ENCODE results near the gene PTBP3.
"Not testable (repeated sequence)": the region's sequence is repeated elsewhere in the genome, so short reads cannot be mapped to it uniquely, and the experiment has no call there.

PTBP3 gene

GRCh38 chr9:112268413-112268812 is 65.0 kb downstream of the PTBP3 start:
- DNase-seq = no peak

GRCh38 chr9:112267086-112267485 is 66.3 kb downstream of the PTBP3 start:
- DNase-seq = not testable (repeated sequence)

GRCh38 chr9:112265391-112265790 is 68.0 kb downstream of the PTBP3 start:
- no peak for DNase-seq

GRCh38 chr9:112262577-112262976 is 70.8 kb downstream of the PTBP3 start:
- DNase-seq = no peak

- no peak for DNase-seq
These were observed 72.3 kb downstream of the PTBP3 start for GRCh38 chr9:112261133-112261532.

- no peak for DNase-seq
These were observed 75.3 kb downstream of the PTBP3 start for GRCh38 chr9:112258106-112258505.

- no peak for DNase-seq
These were observed 81.2 kb downstream of the PTBP3 start for GRCh38 chr9:112252194-112252593.

GRCh38 chr9:112249277-112249676 is 84.1 kb downstream of the PTBP3 start:
- no peak for DNase-seq

- no peak for DNase-seq
These were observed 84.7 kb downstream of the PTBP3 start for GRCh38 chr9:112248722-112249121.

GRCh38 chr9:112247090-112247489 is 86.3 kb downstream of the PTBP3 start:
- DNase-seq = no peak

GRCh38 chr9:112245126-112245525 is 88.3 kb downstream of the PTBP3 start:
- DNase-seq = no peak

GRCh38 chr9:112242147-112242804 is 91.1 kb downstream of the PTBP3 start:
- DNase-seq = no peak

- no peak for DNase-seq
These were observed 91.9 kb downstream of the PTBP3 start for GRCh38 chr9:112241491-112241890.

- no peak for DNase-seq
These were observed 93.7 kb downstream of the PTBP3 start for GRCh38 chr9:112239708-112240107.

- no peak for DNase-seq
These were observed 94.1 kb downstream of the PTBP3 start for GRCh38 chr9:112239284-112239683.

- no peak for DNase-seq
These were observed 98.6 kb downstream of the PTBP3 start for GRCh38 chr9:112234779-112235178.

- no peak for DNase-seq
These were observed 99.7 kb downstream of the PTBP3 start for GRCh38 chr9:112233769-112234168.

- no peak for DNase-seq
These were observed 101.2 kb downstream of the PTBP3 start for GRCh38 chr9:112232233-112232632.

GRCh38 chr9:112226091-112226490 is 107.3 kb downstream of the PTBP3 start:
- no peak for DNase-seq

- DNase-seq = peak; percentile 26
These were observed 108.8 kb downstream of the PTBP3 start for GRCh38 chr9:112224401-112225289.

- no peak for DNase-seq
These were observed 114.5 kb downstream of the PTBP3 start for GRCh38 chr9:112218908-112219307.

GRCh38 chr9:112212926-112213325 is 120.5 kb downstream of the PTBP3 start:
- no peak for DNase-seq

- no peak for DNase-seq
These were observed 126.0 kb downstream of the PTBP3 start for GRCh38 chr9:112207451-112207850.

- DNase-seq = no peak
These were observed 129.9 kb downstream of the PTBP3 start for GRCh38 chr9:112203536-112203935.
